CD14-positive monocyte (primary cell): ENCODE measurements around the gene SLC22A12. TPM values are rescaled to one million over a fixed set of nuclear protein-coding genes. Genes with fewer than 3 reads are reported as not detected.

Experiments used
- DNase-seq, 3 donors: peaks; one replicate each; pipeline ENCODE4 v3.0.0-alpha.2; 2011 to 2022
- H2AFZ ChIP-seq: 2 replicates; pipeline ENCODE4 v1.6.0; 2012; ENCODE audit warnings: mild to moderate bottlenecking, low read depth, low read length, inconsistent platforms; ENCODE audit not compliant: insufficient read depth, poor library complexity, severe bottlenecking
- H3K27ac ChIP-seq, 2 donors: 1 replicate in 1 of 2; 2 replicates in 1 of 2; pipeline ENCODE4 v1.5.1; 2012 to 2013; ENCODE audit warnings: low read length in 2 of 2, control low read depth in 1 of 2, inconsistent platforms in 1 of 2, low read depth in 1 of 2, mild to moderate bottlenecking in 1 of 2
- H3K27me3 ChIP-seq, 2 donors: one replicate each; pipeline versions ENCODE4 v1.6.0 to v1.6.1; 2011 to 2013; ENCODE audit warnings: low read length in 2 of 2; ENCODE audit not compliant: control insufficient read depth in 2 of 2, insufficient read depth in 2 of 2
- H3K36me3 ChIP-seq, 2 donors: replicated peaks in 1 of 2; 1 replicate in 1 of 2; 2 replicates in 1 of 2; pipeline versions ENCODE4 v1.5.1 to v1.6.1; 2012 to 2013; ENCODE audit warnings: low read length in 2 of 2, control low read depth in 1 of 2, inconsistent platforms in 1 of 2, mild to moderate bottlenecking in 1 of 2; ENCODE audit not compliant: insufficient read depth in 2 of 2, control insufficient read depth in 1 of 2
- H3K4me1 ChIP-seq, 2 donors: 1 replicate in 1 of 2; 2 replicates in 1 of 2; pipeline versions ENCODE4 v1.5.1 to v1.6.1; 2012 to 2013; ENCODE audit warnings: low read length in 2 of 2, control low read depth in 1 of 2, inconsistent platforms in 1 of 2, mild to moderate bottlenecking in 1 of 2, moderate library complexity in 1 of 2; ENCODE audit not compliant: insufficient read depth in 2 of 2, control insufficient read depth in 1 of 2
- H3K4me2 ChIP-seq: replicated peaks from 2 replicates; pipeline ENCODE3; 2012; ENCODE audit warnings: low read length, moderate library complexity, mild to moderate bottlenecking; ENCODE audit not compliant: poor library complexity, severe bottlenecking; ENCODE audit errors: extremely low read depth
- H3K4me3 ChIP-seq, 3 experiments: fragments of 200-600 bp in 1 of 3; sonication (generic) in 1 of 3; replicated peaks in 1 of 3; 1 replicate in 2 of 3; 2 replicates in 1 of 3; pipeline ENCODE4 v1.5.1; 2011 to 2013; ENCODE audit warnings: low read length in 3 of 3, mild to moderate bottlenecking in 3 of 3, control low read depth in 2 of 3, low read depth in 2 of 3, inconsistent platforms in 1 of 3, moderate library complexity in 1 of 3
- H3K79me2 ChIP-seq: 2 replicates; pipeline ENCODE4 v1.6.0; 2012; ENCODE audit warnings: mild to moderate bottlenecking, control low read depth, inconsistent platforms, low read length, moderate library complexity; ENCODE audit not compliant: insufficient read depth
- H3K9ac ChIP-seq: 2 replicates; pipeline ENCODE4 v1.6.0; 2017; ENCODE audit warnings: low read length, mild to moderate bottlenecking; ENCODE audit not compliant: insufficient read depth, poor library complexity, severe bottlenecking
- H3K9me3 ChIP-seq, 2 donors: replicated peaks in 1 of 2; 1 replicate in 1 of 2; 2 replicates in 1 of 2; pipeline versions ENCODE4 v1.5.1 to v1.6.1; 2012 to 2013; ENCODE audit warnings: low read length in 2 of 2, control low read depth in 1 of 2; ENCODE audit not compliant: control insufficient read depth in 1 of 2, insufficient read depth in 1 of 2
- H4K20me1 ChIP-seq: 2 replicates; pipeline ENCODE4 v1.6.0; 2012; ENCODE audit warnings: mild to moderate bottlenecking, low read length, control low read depth, moderate library complexity; ENCODE audit not compliant: insufficient read depth
- H3K27ac Mint-ChIP-seq, 7 donors: one replicate each; pipeline ENCODE4 v1.8.0; 2020; ENCODE audit warnings: mild to moderate bottlenecking in 7 of 7, mixed read lengths in 7 of 7, moderate library complexity in 6 of 7, inconsistent platforms in 2 of 7
- H3K27me3 Mint-ChIP-seq, 3 donors: one replicate each; pipeline ENCODE4 v1.8.0; 2021 to 2022; ENCODE audit warnings: low read depth in 3 of 3, mild to moderate bottlenecking in 3 of 3, mixed read lengths in 3 of 3, moderate library complexity in 3 of 3, inconsistent platforms in 1 of 3
- H3K36me3 Mint-ChIP-seq, 2 donors: one replicate each; pipeline ENCODE4 v1.8.0; 2020; ENCODE audit warnings: mixed read lengths in 2 of 2, inconsistent platforms in 1 of 2, mild to moderate bottlenecking in 1 of 2
- H3K4me1 Mint-ChIP-seq: one replicate; pipeline ENCODE4 v1.8.0; 2020; ENCODE audit warnings: mild to moderate bottlenecking, mixed read lengths
- H3K4me3 Mint-ChIP-seq, 2 donors: one replicate each; pipeline ENCODE4 v1.8.0; 2020; ENCODE audit warnings: mild to moderate bottlenecking in 2 of 2, mixed read lengths in 2 of 2, moderate library complexity in 1 of 2
- H3K9me3 Mint-ChIP-seq, 7 donors: one replicate each; pipeline ENCODE4 v1.8.0; 2020 to 2022; ENCODE audit warnings: mixed read lengths in 7 of 7, mild to moderate bottlenecking in 6 of 7, moderate library complexity in 6 of 7, inconsistent platforms in 2 of 7
- WGBS: methylation state at CpG from one replicate; pipeline ENCODE4 v1.1.5; 2013; ENCODE audit warnings: missing lambda C conversion rate; ENCODE audit not compliant: insufficient coverage; 5-methylcytosine and 5-hydroxymethylcytosine counted together
- intact Hi-C, 2 donors: fragments of 100-400 bp; cut with micrococcal nuclease; formaldehyde crosslinking; loops; one replicate each; pipeline versions ENCODE4 v1.15.0 to v1.15.1; 2023
- polyA plus RNA-seq, 3 donors: library from polyadenylated mRNA; depleted of rRNA in 1 of 3; unstranded in 2 of 3; stranded (reverse) in 1 of 3; fragments of 300-500 nt in 2 of 3; fragments of >200 nt in 1 of 3; fragmentation: Illumina TruSeq in 2 of 3; gene quantifications; 1 replicate in 2 of 3; 2 replicates in 1 of 3; pipeline ENCODE4 v1.2.3, GENCODE V29; 2012 to 2021
- TF ChIP-seq, protein P1 (sequence below): fragments of 200-600 bp; IDR thresholded peaks from one replicate; pipeline ENCODE4 v1.8.0; 2022; ENCODE audit warnings: antibody characterized with exemption, mild to moderate bottlenecking

SLC22A12 gene
- polyA plus RNA-seq, 3 donors, result not detected

DNA sequence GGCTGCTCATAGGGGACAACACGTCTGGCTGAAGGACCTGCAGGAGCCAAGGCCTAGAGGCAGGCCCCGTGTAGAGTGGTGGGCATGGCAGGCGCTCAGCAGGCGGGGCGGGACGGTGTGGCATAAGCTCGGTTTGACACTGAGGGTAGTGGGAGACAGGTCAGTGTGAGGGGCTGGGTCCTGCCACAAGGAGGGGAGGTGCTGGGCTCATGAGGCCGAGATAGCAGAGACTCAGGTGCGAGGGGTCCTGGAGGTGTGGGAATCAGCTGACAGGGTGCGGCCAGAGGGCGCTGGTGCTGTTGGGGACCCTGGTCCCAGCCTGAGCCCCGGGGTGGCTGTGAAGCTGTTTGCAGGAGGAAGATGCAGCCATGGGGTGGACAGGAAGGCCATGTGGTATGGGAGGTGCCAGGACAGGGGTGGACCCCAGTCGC lies 6.7 kb downstream of the SLC22A12 start:
- Mint-ChIP-seq H3K36me3 (no peaks in the 10 kb centered on the region), H3K4me3 (no peak overlapping the region), H3K27me3 (peaks cover 0 to 4% (median 1%) of the 10 kb centered on the region in 3 donors), H3K27ac (no peak overlapping the region), H3K4me1 (no peaks in the 10 kb centered on the region), H3K9me3 (peaks cover 0 to 3% (median 0%) of the 10 kb centered on the region in 7 donors)
- Histone ChIP-seq H3K9me3 (no peaks in the 10 kb centered on the region), H3K27me3 (no peaks in the 10 kb centered on the region), H3K27ac (no peak overlapping the region), H2AFZ (no peak overlapping the region), H3K4me2 (no peak overlapping the region), H3K79me2 (no peaks in the 10 kb centered on the region), H3K36me3 (no peaks in the 10 kb centered on the region), H3K4me1 (no peaks in the 10 kb centered on the region), H4K20me1 (no peaks in the 10 kb centered on the region), H3K9ac (no peak overlapping the region), H3K4me3 (no peak overlapping the region)
- TF ChIP-seq, protein P1, sequence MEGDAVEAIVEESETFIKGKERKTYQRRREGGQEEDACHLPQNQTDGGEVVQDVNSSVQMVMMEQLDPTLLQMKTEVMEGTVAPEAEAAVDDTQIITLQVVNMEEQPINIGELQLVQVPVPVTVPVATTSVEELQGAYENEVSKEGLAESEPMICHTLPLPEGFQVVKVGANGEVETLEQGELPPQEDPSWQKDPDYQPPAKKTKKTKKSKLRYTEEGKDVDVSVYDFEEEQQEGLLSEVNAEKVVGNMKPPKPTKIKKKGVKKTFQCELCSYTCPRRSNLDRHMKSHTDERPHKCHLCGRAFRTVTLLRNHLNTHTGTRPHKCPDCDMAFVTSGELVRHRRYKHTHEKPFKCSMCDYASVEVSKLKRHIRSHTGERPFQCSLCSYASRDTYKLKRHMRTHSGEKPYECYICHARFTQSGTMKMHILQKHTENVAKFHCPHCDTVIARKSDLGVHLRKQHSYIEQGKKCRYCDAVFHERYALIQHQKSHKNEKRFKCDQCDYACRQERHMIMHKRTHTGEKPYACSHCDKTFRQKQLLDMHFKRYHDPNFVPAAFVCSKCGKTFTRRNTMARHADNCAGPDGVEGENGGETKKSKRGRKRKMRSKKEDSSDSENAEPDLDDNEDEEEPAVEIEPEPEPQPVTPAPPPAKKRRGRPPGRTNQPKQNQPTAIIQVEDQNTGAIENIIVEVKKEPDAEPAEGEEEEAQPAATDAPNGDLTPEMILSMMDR, result no peak
- DNase-seq, result no peak
- WGBS, result 93% methylated on average over 11 of the region's 13 CpGs
- intact Hi-C loops, result no loop called here

GRCh38 chr11:64598106-64598796 lies 7.2 kb downstream of the SLC22A12 start:
- Mint-ChIP-seq H3K9me3 (peaks cover 0 to 3% (median 0%) of the 10 kb centered on the region in 7 donors), H3K27ac (no peak overlapping the region), H3K4me3 (no peak overlapping the region), H3K4me1 (no peaks in the 10 kb centered on the region), H3K36me3 (no peaks in the 10 kb centered on the region), H3K27me3 (peaks cover 0 to 4% (median 1%) of the 10 kb centered on the region in 3 donors)
- Histone ChIP-seq H3K79me2 (no peaks in the 10 kb centered on the region), H3K4me3 (no peak overlapping the region), H3K9ac (no peak overlapping the region), H3K27ac (no peak overlapping the region), H3K36me3 (no peaks in the 10 kb centered on the region), H2AFZ (no peak overlapping the region), H4K20me1 (no peaks in the 10 kb centered on the region), H3K9me3 (no peaks in the 10 kb centered on the region), H3K27me3 (no peaks in the 10 kb centered on the region), H3K4me1 (no peaks in the 10 kb centered on the region), H3K4me2 (no peak overlapping the region)
- WGBS, result 100% methylated on average over 3 of the region's 12 CpGs
- TF ChIP-seq, protein P1, result no peak
- intact Hi-C loops, result no loop called here
- DNase-seq, result no peak
